SK-N-MC (cell line): ENCODE data around the gene RUNX1.

ENCODE experiments used
- EZH2 ChIP-seq: fragments of 200-600 bp; sonication (generic); IDR thresholded peaks from one replicate; pipeline ENCODE4 v1.6.1; 2017; ENCODE audit warnings: antibody characterized with exemption
- POLR2AphosphoS5 ChIP-seq: IDR thresholded peaks from 2 replicates; pipeline ENCODE4 v1.6.1; 2012; ENCODE audit warnings: mild to moderate bottlenecking, low read depth, low read length, borderline replicate concordance

DNA sequence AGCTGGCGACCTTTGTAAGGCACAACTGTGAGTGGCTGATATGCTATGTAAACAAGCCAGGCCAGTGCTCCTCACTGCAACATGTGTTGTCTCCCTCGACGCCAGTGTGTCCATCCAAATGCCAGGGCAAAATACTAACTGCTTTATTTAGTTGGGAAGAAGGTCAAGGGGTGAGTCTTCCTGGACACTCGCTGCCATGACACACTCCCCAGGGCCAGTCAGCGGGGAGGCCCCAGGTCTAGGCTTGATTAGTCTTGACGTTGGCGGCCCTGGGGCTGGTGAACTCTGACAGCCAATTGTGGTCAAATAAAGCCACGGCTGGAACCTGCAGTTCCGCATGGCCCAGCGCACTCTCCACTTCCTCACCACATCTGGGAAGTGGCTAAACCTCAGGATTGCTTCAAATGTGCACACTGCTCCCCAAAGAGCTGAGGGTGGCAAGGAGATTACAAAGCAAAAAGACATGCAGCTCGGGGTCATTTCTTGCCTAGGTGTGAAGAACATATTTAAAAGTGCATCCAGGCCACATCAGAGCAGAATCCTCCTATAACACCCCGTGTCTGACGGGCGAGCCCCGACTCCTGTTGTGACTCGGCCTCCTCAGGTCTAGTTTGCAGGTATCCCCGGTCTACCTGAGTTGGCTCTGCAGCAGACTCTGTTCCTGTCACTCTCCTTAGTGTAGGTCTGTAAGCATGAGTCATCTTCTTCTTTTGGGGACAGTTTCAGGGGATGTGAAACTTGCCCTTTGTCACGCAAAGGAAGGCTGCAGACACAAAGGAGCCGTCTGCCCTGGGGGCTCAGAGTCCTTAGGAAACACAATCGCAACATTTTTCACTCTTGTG lies 183.5 kb downstream of the RUNX1 start:
- TF ChIP-seq POLR2AphosphoS5 (no peak), EZH2 (no peak)
